H1 (cell line): Measurements from ENCODE around the gene GRK3. TPM values are rescaled to one million over a fixed set of nuclear protein-coding genes. Genes with fewer than 3 reads are reported as not detected.

ENCODE experiments used
- CTCF ChIA-PET: fragments of 300-600 bp; sonication (Branson Sonifier 250); formaldehyde crosslinking; loops from one replicate; lab custom pipeline; 2021; ENCODE audit not compliant: partially characterized antibody; lab: Charles Lee
- POLR2A ChIA-PET: fragments of 300-600 bp; sonication (Branson Sonifier 250); formaldehyde crosslinking; loops from one replicate; lab custom pipeline; 2021; ENCODE audit warnings: inconsistent platforms; ENCODE audit not compliant: partially characterized antibody; lab: Charles Lee
- DNase-seq, 2 experiments: peaks; one replicate each; pipeline versions ENCODE4 v3.0.0 to v3.0.0-alpha.2; 2010 to 2022; ENCODE audit warnings: low spot score in 2 of 2, low read depth in 1 of 2, mixed read lengths in 1 of 2
- FAIRE-seq: peaks from 2 replicates; lab custom pipeline; 2011; peaks lifted over from hg19 to GRCh38; lab: Jason Lieb, UNC
- H2AFZ ChIP-seq: 2 replicates; pipeline ENCODE4 v1.8.1; 2012; ENCODE audit warnings: low read length, inconsistent platforms
- H2AK5ac ChIP-seq: 2 replicates; pipeline ENCODE4 v1.6.1; 2013; ENCODE audit warnings: low read depth, low read length
- H2BK120ac ChIP-seq: replicated peaks from 2 replicates; pipeline ENCODE3; 2013; ENCODE audit warnings: low read depth, low read length, inconsistent platforms
- H2BK12ac ChIP-seq: 2 replicates; pipeline ENCODE4 v1.6.1; 2013; ENCODE audit warnings: low read depth, low read length
- H2BK15ac ChIP-seq: 2 replicates; pipeline ENCODE4 v1.6.1; 2013; ENCODE audit warnings: low read length
- H2BK20ac ChIP-seq: 2 replicates; pipeline ENCODE4 v1.6.1; 2013; ENCODE audit warnings: low read length
- H2BK5ac ChIP-seq: 2 replicates; pipeline ENCODE4 v1.6.1; 2013; ENCODE audit warnings: low read depth, low read length
- H3K14ac ChIP-seq: 2 replicates; pipeline ENCODE4 v1.6.1; 2013; ENCODE audit warnings: inconsistent platforms; ENCODE audit not compliant: insufficient read length
- H3K18ac ChIP-seq: 2 replicates; pipeline ENCODE4 v1.6.1; 2013; ENCODE audit warnings: low read length; ENCODE audit errors: extremely low read depth
- H3K23ac ChIP-seq: 2 replicates; pipeline ENCODE4 v1.6.1; 2013; ENCODE audit warnings: inconsistent platforms; ENCODE audit not compliant: insufficient read length
- H3K23me2 ChIP-seq: 2 replicates; pipeline ENCODE4 v1.6.1; 2013; ENCODE audit warnings: low read depth, low read length
- H3K27ac ChIP-seq: 2 replicates; pipeline ENCODE4 v1.6.1; 2011; ENCODE audit warnings: low read depth, low read length, inconsistent platforms
- H3K27me3 ChIP-seq, 4 experiments: replicated peaks in 1 of 4; 1 replicate in 1 of 4; 2 replicates in 3 of 4; pipeline versions ENCODE4 v1.6.1 to v1.8.1; 2011 to 2013; ENCODE audit warnings: low read length in 3 of 4, mild to moderate bottlenecking in 3 of 4, inconsistent platforms in 2 of 4, mixed read lengths in 2 of 4, moderate library complexity in 1 of 4; ENCODE audit not compliant: control insufficient read depth in 3 of 4, insufficient read depth in 3 of 4; ENCODE audit errors: extremely low read depth in 1 of 4
- H3K36me3 ChIP-seq, 4 experiments: 2 replicates each; pipeline versions ENCODE4 v1.6.1 to v1.8.1; 2011 to 2013; ENCODE audit warnings: mild to moderate bottlenecking in 4 of 4, low read length in 3 of 4, moderate library complexity in 2 of 4, control low read depth in 1 of 4, inconsistent platforms in 1 of 4; ENCODE audit not compliant: insufficient read depth in 4 of 4, control insufficient read depth in 2 of 4
- H3K4ac ChIP-seq: replicated peaks from 2 replicates; pipeline ENCODE3; 2013; ENCODE audit warnings: low read length, low read depth, mixed read lengths, inconsistent platforms; ENCODE audit not compliant: insufficient read length
- H3K4me1 ChIP-seq, 4 experiments: replicated peaks in 1 of 4; 1 replicate in 1 of 4; 2 replicates in 3 of 4; pipeline versions ENCODE4 v1.6.1 to v1.8.1; 2011 to 2013; ENCODE audit warnings: low read length in 3 of 4, inconsistent platforms in 2 of 4, mixed read lengths in 1 of 4; ENCODE audit not compliant: insufficient read depth in 4 of 4, control insufficient read depth in 3 of 4
- H3K4me2 ChIP-seq, 2 experiments: 2 replicates each; pipeline versions ENCODE4 v1.6.1 to v1.8.1; 2011 to 2013; ENCODE audit warnings: low read depth in 2 of 2, low read length in 2 of 2, control low read depth in 1 of 2, inconsistent platforms in 1 of 2, mild to moderate bottlenecking in 1 of 2; ENCODE audit not compliant: insufficient read depth in 1 of 2
- H3K4me3 ChIP-seq, 4 experiments: fragments of 200-600, 300-600 bp in 1 of 4; sonication (generic), shearing (Covaris generic), sonication (Bioruptor Twin) in 1 of 4; 2 replicates each; pipeline versions ENCODE4 v1.5.1 to v1.8.1; 2011 to 2016; ENCODE audit warnings: low read length in 4 of 4, low read depth in 3 of 4, control low read depth in 2 of 4, inconsistent platforms in 2 of 4, mild to moderate bottlenecking in 2 of 4, mixed read lengths in 1 of 4, moderate library complexity in 1 of 4; ENCODE audit not compliant: insufficient read depth in 2 of 4; ENCODE audit errors: extremely low read depth in 1 of 4
- H3K56ac ChIP-seq: replicated peaks from 2 replicates; pipeline ENCODE3; 2013; ENCODE audit warnings: low read depth, mild to moderate bottlenecking, mixed read lengths, low read length, inconsistent platforms; ENCODE audit not compliant: insufficient read length
- H3K79me1 ChIP-seq: 2 replicates; pipeline ENCODE4 v1.6.1; 2013; ENCODE audit warnings: low read depth, low read length, control low read depth
- H3K79me2 ChIP-seq, 2 experiments: 2 replicates each; pipeline versions ENCODE4 v1.6.1 to v1.8.1; 2012 to 2013; ENCODE audit warnings: low read length in 2 of 2, mild to moderate bottlenecking in 2 of 2, inconsistent platforms in 1 of 2; ENCODE audit not compliant: insufficient read depth in 2 of 2, control insufficient read depth in 1 of 2
- H3K9ac ChIP-seq, 4 experiments: replicated peaks in 1 of 4; 1 replicate in 1 of 4; 2 replicates in 3 of 4; pipeline versions ENCODE4 v1.6.1 to v1.8.1; 2011 to 2013; ENCODE audit warnings: low read depth in 3 of 4, low read length in 3 of 4, control low read depth in 2 of 4, mild to moderate bottlenecking in 2 of 4, moderate library complexity in 2 of 4, inconsistent platforms in 1 of 4; ENCODE audit errors: extremely low read depth in 1 of 4
- H3K9me3 ChIP-seq, 2 experiments: 2 replicates each; pipeline versions ENCODE4 v1.6.1 to v1.8.1; 2012 to 2013; ENCODE audit warnings: mild to moderate bottlenecking in 2 of 2, moderate library complexity in 2 of 2, control low read depth in 1 of 2, inconsistent platforms in 1 of 2, low read depth in 1 of 2, low read length in 1 of 2, mixed read lengths in 1 of 2; ENCODE audit not compliant: insufficient read depth in 2 of 2
- H4K20me1 ChIP-seq, 2 experiments: replicated peaks in 1 of 2; 2 replicates each; pipeline versions ENCODE3 to v1.8.1; 2011 to 2013; ENCODE audit warnings: inconsistent platforms in 2 of 2, low read length in 2 of 2, mild to moderate bottlenecking in 1 of 2; ENCODE audit not compliant: insufficient read depth in 2 of 2, control insufficient read depth in 1 of 2
- H4K5ac ChIP-seq: 2 replicates; pipeline ENCODE4 v1.6.1; 2013; ENCODE audit warnings: low read length, low read depth, mixed read lengths, inconsistent platforms; ENCODE audit not compliant: insufficient read length
- H4K8ac ChIP-seq: 2 replicates; pipeline ENCODE4 v1.8.0; 2013; ENCODE audit warnings: mild to moderate bottlenecking, moderate library complexity, low read length, inconsistent platforms; ENCODE audit not compliant: insufficient read depth; ENCODE audit errors: extremely low read depth
- H4K91ac ChIP-seq: replicated peaks from 2 replicates; pipeline ENCODE3; 2013; ENCODE audit warnings: low read length, mixed read lengths, inconsistent platforms; ENCODE audit not compliant: insufficient read length
- CEBPB ChIP-seq: IDR thresholded peaks from 2 replicates; pipeline ENCODE4 v1.6.1; 2012; ENCODE audit warnings: low read depth, low read length
- E2F6 ChIP-seq: IDR thresholded peaks from 2 replicates; pipeline ENCODE4 v1.6.1; 2012; ENCODE audit warnings: inconsistent platforms
- EP300 ChIP-seq, 2 experiments: IDR thresholded peaks; 1 replicate in 1 of 2; 2 replicates in 1 of 2; pipeline ENCODE4 v1.6.1; 2011 to 2012; ENCODE audit warnings: low read depth in 2 of 2, low read length in 2 of 2, mild to moderate bottlenecking in 2 of 2, borderline replicate concordance in 1 of 2, inconsistent platforms in 1 of 2, moderate library complexity in 1 of 2
- POLR2A ChIP-seq, 2 experiments: IDR thresholded peaks; 1 replicate in 1 of 2; 2 replicates in 1 of 2; pipeline ENCODE4 v1.6.1; 2011; ENCODE audit warnings: low read depth in 2 of 2, low read length in 2 of 2, mild to moderate bottlenecking in 2 of 2; ENCODE audit errors: control extremely low read depth in 1 of 2
- POU5F1 ChIP-seq: IDR thresholded peaks from 2 replicates; pipeline ENCODE4 v1.6.1; 2011; ENCODE audit warnings: low read depth, mild to moderate bottlenecking, low read length, moderate library complexity
- RFX5 ChIP-seq: IDR thresholded peaks from 2 replicates; pipeline ENCODE4 v1.6.1; 2011; ENCODE audit warnings: low read depth, low read length, improper control_type of control experiment, borderline replicate concordance
- SIN3A ChIP-seq, 2 experiments: IDR thresholded peaks in 1 of 2; conservative IDR thresholded peaks in 1 of 2; 2 replicates each; pipeline ENCODE4 v1.6.1; 2011 to 2012; ENCODE audit warnings: low read length in 2 of 2, improper control_type of control experiment in 1 of 2, low read depth in 1 of 2, mild to moderate bottlenecking in 1 of 2
- SIRT6 ChIP-seq: IDR thresholded peaks from one replicate; pipeline ENCODE4 v1.7.1; 2012; ENCODE audit warnings: low read length, inconsistent platforms
- SUZ12 ChIP-seq: fragments of 200-600 bp; sonication (generic); IDR thresholded peaks from 2 replicates; pipeline ENCODE4 v1.6.1; 2012; ENCODE audit warnings: mild to moderate bottlenecking, inconsistent platforms, low read length, moderate library complexity, mixed read lengths
- TBP ChIP-seq: IDR thresholded peaks from 2 replicates; pipeline ENCODE4 v1.6.1; 2011; ENCODE audit warnings: low read depth, low read length, improper control_type of control experiment
- TCF12 ChIP-seq: IDR thresholded peaks from 2 replicates; pipeline ENCODE4 v1.6.1; 2011; ENCODE audit warnings: low read depth, mild to moderate bottlenecking, low read length
- TEAD4 ChIP-seq: IDR thresholded peaks from 2 replicates; pipeline ENCODE4 v1.6.1; 2012; ENCODE audit warnings: low read depth, low read length, inconsistent platforms, mixed read lengths
- ZNF274 ChIP-seq: IDR thresholded peaks from 2 replicates; pipeline ENCODE4 v1.7.0; 2012; ENCODE audit warnings: low read length, borderline replicate concordance; ENCODE audit errors: extremely low read depth
- WGBS, 2 experiments: shearing (Covaris generic) in 1 of 2; methylation state at CpG; one replicate each; pipeline versions ENCODE4 v1.1.6 to v1.1.7; 2013 to 2015; ENCODE audit warnings: low lambda C conversion rate in 2 of 2, mixed read lengths in 2 of 2, inconsistent platforms in 1 of 2, low coverage in 1 of 2, missing lambda C conversion rate in 1 of 2; ENCODE audit not compliant: insufficient replicate concordance in 2 of 2, insufficient coverage in 1 of 2, insufficient read length in 1 of 2; ENCODE audit errors: extremely low coverage in 1 of 2, missing lambda C conversion rate in 1 of 2; 5-methylcytosine and 5-hydroxymethylcytosine counted together
- polyA plus RNA-seq, 7 experiments: library from polyadenylated mRNA; depleted of rRNA in 3 of 7; stranded (reverse) in 5 of 7; unstranded in 2 of 7; fragments of >200 nt in 5 of 7; fragments of 200-250 nt in 2 of 7; gene quantifications; 1 replicate in 5 of 7; 2 replicates in 1 of 7; 4 replicates in 1 of 7; pipeline versions ENCODE4 v1.2.1 to v1.2.3, GENCODE V29; 2011 to 2013; ENCODE audit warnings: missing spikeins in 2 of 7, mixed read lengths in 2 of 7
- total RNA-seq: library from RNA; stranded (reverse); fragmentation: NEBNext Ultra II Directional; extraction: Animal tissue kit (Norgen Biotek cat#: 25700); gene quantifications from 2 replicates; pipeline ENCODE4 v1.2.1, GENCODE V29; 2021

Gene GRK3
- total and polyA plus RNA-seq, 2 of the 8 experiments (the other 6 are each of a cell fraction or from before 2014, with no cell fraction given), result 7.5 to 35.3 TPM

- H3K79me2 ChIP-seq, result no peaks in the 10 kb centered on the region
- H4K5ac ChIP-seq, result no peak overlapping the region
- H4K20me1 ChIP-seq, result peaks cover 0 to 2% of the 10 kb centered on the region in 2 experiments
- no peak overlapping the region for H3K4me2 ChIP-seq
- DNase-seq (no peak), FAIRE-seq (no peak)
- no peak for TF ChIP-seq SUZ12
- no peak for TF ChIP-seq SIN3A (conservative IDR thresholded peaks at IDR 0.05 in 1 of 2, IDR thresholded peaks at IDR 0.05 in 1 of 2; ENCODE audit: low read depth in 1 of 2, low read length in 2 of 2)
- no peak for TF ChIP-seq POLR2A (IDR thresholded peaks at IDR 0.05; ENCODE audit: control extremely low read depth in 1 of 2, low read depth in 2 of 2, low read length in 2 of 2)
- TF ChIP-seq EP300 (IDR thresholded peaks at IDR 0.05; ENCODE audit: borderline replicate concordance in 1 of 2, low read depth in 2 of 2, low read length in 2 of 2), result no peak
- TF ChIP-seq SIRT6, result no peak
- TF ChIP-seq POU5F1, result no peak
- no peak for TF ChIP-seq RFX5
- no peak for TF ChIP-seq ZNF274
- TF ChIP-seq CEBPB, result no peak
- no peak for TF ChIP-seq TBP
- no peak for TF ChIP-seq TCF12
- no peak for TF ChIP-seq TEAD4
- TF ChIP-seq E2F6, result no peak
- H3K27me3 ChIP-seq, result no peaks in the 10 kb centered on the region
- no peak overlapping the region for H2BK5ac ChIP-seq
- H2BK120ac ChIP-seq, result no peak overlapping the region
- no peak overlapping the region for H2BK20ac ChIP-seq
- no peak overlapping the region for H3K4ac ChIP-seq
- H3K36me3 ChIP-seq, result peaks cover 0 to 2% (median 0%) of the 10 kb centered on the region in 4 experiments; a peak in 1 of 8 replicates
- no peak overlapping the region for H3K4me3 ChIP-seq
- H3K14ac ChIP-seq, result no peak overlapping the region
- H3K23ac ChIP-seq, result no peak overlapping the region
- no peaks in the 10 kb centered on the region for H3K4me1 ChIP-seq
- H3K9ac ChIP-seq, result no peak overlapping the region
- CTCF ChIA-PET, result interaction anchor here (1.0 to 1.2 kb wide), 2 partner anchors 15 to 17 kb away, joined by 4 to 5 read pairs; no protein-coding TSS in a partner anchor
- H3K56ac ChIP-seq, result no peak overlapping the region
- H2AFZ ChIP-seq, result no peak overlapping the region
- H2BK12ac ChIP-seq, result no peak overlapping the region
- no peak overlapping the region for H4K8ac ChIP-seq
- POLR2A ChIA-PET, result no interaction called here
- H2BK15ac ChIP-seq, result no peak overlapping the region
- no peak overlapping the region for H2AK5ac ChIP-seq
- no peaks in the 10 kb centered on the region for H3K9me3 ChIP-seq
- H3K23me2 ChIP-seq, result no peaks in the 10 kb centered on the region
- peaks cover 2% of the 10 kb centered on the region; the same call in 1 of the 2 replicates for H3K79me1 ChIP-seq
- WGBS, 2 experiments, result 90% methylated on average over 3 of the region's 3 CpGs; no CpG with 5 or more reads in 1 of the 2 experiments
- H3K18ac ChIP-seq, result no peak overlapping the region
- H4K91ac ChIP-seq, result no peak overlapping the region
- H3K27ac ChIP-seq, result no peak overlapping the region
Measured at GRCh38 chr22:25682109-25682508, 117.6 kb downstream of the GRK3 start.
